Measurements from ENCODE around the gene SPNS2. TPM values are rescaled to one million over a fixed set of nuclear protein-coding genes. Genes with fewer than 3 reads are reported as not detected.

SPNS2 gene
- total and polyA plus RNA-seq, 2 donors (not counting 1 experiment from before 2014, with no cell fraction given), result 0.17 TPM; not detected in 1

DNA sequence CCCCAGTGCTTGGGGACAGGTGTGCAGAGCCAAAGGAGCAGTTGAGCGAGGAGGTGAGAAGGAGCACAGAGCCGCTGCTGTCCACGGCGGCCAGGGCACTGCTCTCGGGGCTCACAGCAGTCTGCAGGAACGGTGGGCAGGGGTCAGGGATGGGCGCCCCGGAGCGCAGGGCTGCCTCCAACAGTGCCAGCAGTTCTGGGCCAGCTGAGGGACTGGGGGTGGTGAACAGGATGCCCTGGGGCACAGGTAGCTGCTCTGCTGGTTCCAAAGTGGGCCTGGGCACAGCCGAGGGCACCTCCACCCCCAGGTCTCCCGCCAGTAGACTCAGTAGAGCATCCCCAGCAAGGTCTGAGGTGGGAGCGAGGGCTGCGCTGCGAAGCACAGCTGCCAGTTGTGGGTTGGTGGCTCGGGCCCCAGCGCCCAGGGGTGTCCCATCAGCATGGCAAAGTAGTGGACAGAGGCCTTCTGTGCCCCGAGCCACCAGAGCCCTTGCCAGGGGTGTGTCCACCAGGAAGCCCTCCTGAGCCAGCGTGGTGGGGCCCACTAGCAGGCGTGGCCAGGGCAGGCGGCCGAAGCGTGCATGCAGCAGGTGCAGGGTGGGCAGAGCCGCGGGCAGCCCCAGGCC, 59.8 kb downstream of the SPNS2 start:
- Histone ChIP-seq H3K9me3 (ENCODE audit: control insufficient read depth, insufficient read depth, low read depth, low read length) (no peaks in the 10 kb centered on the region), H2AFZ (ENCODE audit: low read length) (no peak overlapping the region), H3K27me3 (ENCODE audit: control insufficient read depth, insufficient read depth, low read length) (no peaks in the 10 kb centered on the region), H4K20me1 (ENCODE audit: control insufficient read depth, extremely low read depth, insufficient read depth, low read length) (no peaks in the 10 kb centered on the region), H3K79me2 (ENCODE audit: control insufficient read depth, insufficient read depth, low read length) (peaks cover 16% of the 10 kb centered on the region), H3K9ac (ENCODE audit: insufficient read depth, low read length) (no peak overlapping the region), H3K36me3 (ENCODE audit: control insufficient read depth, insufficient read depth, low read length) (no peaks in the 10 kb centered on the region), H3K27ac (ENCODE audit: insufficient read depth, low read length) (no peak overlapping the region), H3K4me3 (replicated peaks in 1 of 4; ENCODE audit: control extremely low read depth in 1 of 4, insufficient read depth in 1 of 4, low read depth in 3 of 4, low read length in 4 of 4) (no peak overlapping the region), H3K4me1 (ENCODE audit: control insufficient read depth, extremely low read depth, insufficient read depth, low read length) (peaks cover 5% of the 10 kb centered on the region), H3K4me2 (ENCODE audit: extremely low read depth, insufficient read depth, low read length) (no peak overlapping the region)
- no peak for DNase-seq (ENCODE audit: low read depth in 2 of 2)
- TF ChIP-seq, protein P1, sequence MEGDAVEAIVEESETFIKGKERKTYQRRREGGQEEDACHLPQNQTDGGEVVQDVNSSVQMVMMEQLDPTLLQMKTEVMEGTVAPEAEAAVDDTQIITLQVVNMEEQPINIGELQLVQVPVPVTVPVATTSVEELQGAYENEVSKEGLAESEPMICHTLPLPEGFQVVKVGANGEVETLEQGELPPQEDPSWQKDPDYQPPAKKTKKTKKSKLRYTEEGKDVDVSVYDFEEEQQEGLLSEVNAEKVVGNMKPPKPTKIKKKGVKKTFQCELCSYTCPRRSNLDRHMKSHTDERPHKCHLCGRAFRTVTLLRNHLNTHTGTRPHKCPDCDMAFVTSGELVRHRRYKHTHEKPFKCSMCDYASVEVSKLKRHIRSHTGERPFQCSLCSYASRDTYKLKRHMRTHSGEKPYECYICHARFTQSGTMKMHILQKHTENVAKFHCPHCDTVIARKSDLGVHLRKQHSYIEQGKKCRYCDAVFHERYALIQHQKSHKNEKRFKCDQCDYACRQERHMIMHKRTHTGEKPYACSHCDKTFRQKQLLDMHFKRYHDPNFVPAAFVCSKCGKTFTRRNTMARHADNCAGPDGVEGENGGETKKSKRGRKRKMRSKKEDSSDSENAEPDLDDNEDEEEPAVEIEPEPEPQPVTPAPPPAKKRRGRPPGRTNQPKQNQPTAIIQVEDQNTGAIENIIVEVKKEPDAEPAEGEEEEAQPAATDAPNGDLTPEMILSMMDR (conservative IDR thresholded peaks at IDR 0.05 in 1 of 2, IDR thresholded peaks at IDR 0.05 in 1 of 2; ENCODE audit: low read depth in 1 of 2, low read length in 2 of 2), result no peak
- no peak for TF ChIP-seq EZH2 (IDR thresholded peaks at IDR 0.05; ENCODE audit: low read length, missing control alignments)

DNA sequence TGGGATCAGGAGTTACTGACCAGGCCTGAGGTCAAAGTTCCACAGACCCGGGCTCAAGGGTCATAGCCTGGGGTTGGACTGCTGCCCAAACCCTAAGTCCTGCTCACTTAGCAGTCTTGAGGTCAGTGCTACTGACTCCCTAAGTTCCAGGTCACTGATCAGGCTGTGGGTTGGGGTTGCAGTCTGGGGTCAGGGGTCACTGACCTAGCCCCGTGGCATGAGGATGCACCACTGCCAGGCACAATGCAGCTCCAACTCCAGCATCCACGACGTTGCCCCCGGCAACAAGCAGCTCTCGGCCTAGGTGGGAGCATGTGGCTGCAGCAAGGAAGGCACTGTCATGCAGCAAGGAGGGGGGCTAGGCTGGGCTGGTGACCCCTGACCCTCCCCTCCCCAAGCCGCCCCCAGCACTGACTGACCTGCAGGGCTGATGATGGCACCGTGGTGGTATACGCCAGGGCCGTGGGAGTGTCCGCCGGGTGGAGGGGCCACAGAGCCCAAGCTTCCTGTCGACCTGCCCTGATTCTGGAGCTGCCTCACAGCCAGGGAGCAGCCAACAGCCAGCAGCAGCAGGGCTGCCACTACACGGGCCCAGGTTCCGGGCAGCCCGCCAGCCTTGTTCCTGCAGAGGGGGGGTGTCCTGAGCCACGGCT, 60.6 kb downstream of the SPNS2 start:
- no peak for DNase-seq (ENCODE audit: low read depth in 2 of 2)
- Histone ChIP-seq H2AFZ (ENCODE audit: low read length) (no peak overlapping the region), H3K4me2 (ENCODE audit: extremely low read depth, insufficient read depth, low read length) (no peak overlapping the region), H3K27me3 (ENCODE audit: control insufficient read depth, insufficient read depth, low read length) (no peaks in the 10 kb centered on the region), H3K36me3 (ENCODE audit: control insufficient read depth, insufficient read depth, low read length) (no peaks in the 10 kb centered on the region), H3K4me3 (replicated peaks in 1 of 4; ENCODE audit: control extremely low read depth in 1 of 4, insufficient read depth in 1 of 4, low read depth in 3 of 4, low read length in 4 of 4) (no peak overlapping the region), H3K9me3 (ENCODE audit: control insufficient read depth, insufficient read depth, low read depth, low read length) (no peaks in the 10 kb centered on the region), H3K27ac (ENCODE audit: insufficient read depth, low read length) (no peak overlapping the region), H4K20me1 (ENCODE audit: control insufficient read depth, extremely low read depth, insufficient read depth, low read length) (no peaks in the 10 kb centered on the region), H3K9ac (ENCODE audit: insufficient read depth, low read length) (no peak overlapping the region), H3K4me1 (ENCODE audit: control insufficient read depth, extremely low read depth, insufficient read depth, low read length) (peaks cover 2% of the 10 kb centered on the region), H3K79me2 (ENCODE audit: control insufficient read depth, insufficient read depth, low read length) (peaks cover 9% of the 10 kb centered on the region)
- TF ChIP-seq EZH2 (IDR thresholded peaks at IDR 0.05; ENCODE audit: low read length, missing control alignments), result no peak
- TF ChIP-seq, protein P1 (conservative IDR thresholded peaks at IDR 0.05 in 1 of 2, IDR thresholded peaks at IDR 0.05 in 1 of 2; ENCODE audit: low read depth in 1 of 2, low read length in 2 of 2), result no peak

DNA sequence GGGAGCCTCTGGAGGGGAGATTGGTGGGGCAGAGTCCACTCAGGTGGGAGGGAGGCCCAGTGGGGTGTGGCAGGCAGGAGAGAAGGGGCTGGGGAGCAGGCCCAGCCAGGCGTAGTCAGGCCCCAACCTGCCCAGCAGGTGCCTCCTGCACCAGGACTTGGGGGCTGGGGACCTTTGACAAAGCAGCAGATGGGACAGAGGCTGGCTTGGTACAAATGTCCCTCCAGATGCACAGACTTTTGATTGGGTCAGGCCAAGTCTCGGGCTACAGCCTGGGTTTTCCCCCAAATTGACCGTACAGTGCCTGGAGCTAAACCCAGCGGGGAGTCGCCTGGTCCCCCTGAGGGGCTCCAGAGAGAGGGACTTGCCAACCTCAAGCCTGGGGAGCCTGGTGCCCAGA, 61.3 kb downstream of the SPNS2 start:
- DNase-seq (ENCODE audit: low read depth in 2 of 2), result no peak
- H3K27me3 ChIP-seq (ENCODE audit: control insufficient read depth, insufficient read depth, low read length), result no peaks in the 10 kb centered on the region
- peaks cover 2% of the 10 kb centered on the region for H3K79me2 ChIP-seq (ENCODE audit: control insufficient read depth, insufficient read depth, low read length)
- H3K9ac ChIP-seq (ENCODE audit: insufficient read depth, low read length), result no peak overlapping the region
- H3K4me1 ChIP-seq (ENCODE audit: control insufficient read depth, extremely low read depth, insufficient read depth, low read length), result peaks cover 2% of the 10 kb centered on the region
- no peaks in the 10 kb centered on the region for H3K9me3 ChIP-seq (ENCODE audit: control insufficient read depth, insufficient read depth, low read depth, low read length)
- no peak overlapping the region for H3K4me3 ChIP-seq (replicated peaks in 1 of 4; ENCODE audit: control extremely low read depth in 1 of 4, insufficient read depth in 1 of 4, low read depth in 3 of 4, low read length in 4 of 4)
- no peaks in the 10 kb centered on the region for H3K36me3 ChIP-seq (ENCODE audit: control insufficient read depth, insufficient read depth, low read length)
- H2AFZ ChIP-seq (ENCODE audit: low read length), result no peak overlapping the region
- H3K27ac ChIP-seq (ENCODE audit: insufficient read depth, low read length), result no peak overlapping the region
- no peaks in the 10 kb centered on the region for H4K20me1 ChIP-seq (ENCODE audit: control insufficient read depth, extremely low read depth, insufficient read depth, low read length)
- TF ChIP-seq EZH2 (IDR thresholded peaks at IDR 0.05; ENCODE audit: low read length, missing control alignments), result no peak
- TF ChIP-seq, protein P1 (conservative IDR thresholded peaks at IDR 0.05 in 1 of 2, IDR thresholded peaks at IDR 0.05 in 1 of 2; ENCODE audit: low read depth in 1 of 2, low read length in 2 of 2), result no peak
- H3K4me2 ChIP-seq (ENCODE audit: extremely low read depth, insufficient read depth, low read length), result no peak overlapping the region
